ENCODE results near the gene PPM1G.
"Not testable (repeated sequence)": the region's sequence is repeated elsewhere in the genome, so short reads cannot be mapped to it uniquely, and the experiment has no call there.

PPM1G gene

DNA sequence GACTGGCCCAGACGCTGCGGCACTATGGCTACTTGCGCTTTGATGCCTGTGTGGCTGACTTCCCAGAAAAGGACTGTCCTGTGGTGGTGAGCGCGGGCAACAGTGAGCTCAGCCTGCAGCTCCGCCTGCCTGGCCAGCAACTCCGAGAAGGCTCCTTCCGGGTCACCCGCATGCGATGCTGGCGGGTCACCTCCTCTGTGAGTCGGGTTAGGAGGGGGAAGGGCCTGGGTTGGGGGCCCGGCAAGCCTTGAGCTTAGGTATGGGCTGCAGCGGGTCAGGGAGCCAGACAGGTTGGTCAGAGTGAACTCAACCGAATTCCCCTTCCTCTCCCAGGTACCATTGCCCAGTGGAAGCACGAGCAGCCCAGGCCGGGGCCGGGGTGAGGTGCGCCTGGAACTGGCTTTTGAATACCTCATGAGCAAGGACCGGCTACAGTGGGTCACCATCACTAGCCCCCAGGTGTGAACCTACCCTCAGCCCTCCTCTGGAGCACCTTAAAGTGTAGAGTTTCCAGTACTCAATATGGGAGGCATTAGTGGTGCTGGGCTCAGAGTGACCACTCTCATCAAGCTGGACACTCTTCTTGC lies 33.8 kb downstream of the PPM1G start:
- no peak for DNase-seq (ENCODE audit: low read depth)

GRCh38 chr2:27373567-27373966 lies 35.8 kb downstream of the PPM1G start:
- DNase-seq (ENCODE audit: low read depth) = no peak

GRCh38 chr2:27372937-27373336 lies 36.5 kb downstream of the PPM1G start:
- no peak for DNase-seq (ENCODE audit: low read depth)

DNA sequence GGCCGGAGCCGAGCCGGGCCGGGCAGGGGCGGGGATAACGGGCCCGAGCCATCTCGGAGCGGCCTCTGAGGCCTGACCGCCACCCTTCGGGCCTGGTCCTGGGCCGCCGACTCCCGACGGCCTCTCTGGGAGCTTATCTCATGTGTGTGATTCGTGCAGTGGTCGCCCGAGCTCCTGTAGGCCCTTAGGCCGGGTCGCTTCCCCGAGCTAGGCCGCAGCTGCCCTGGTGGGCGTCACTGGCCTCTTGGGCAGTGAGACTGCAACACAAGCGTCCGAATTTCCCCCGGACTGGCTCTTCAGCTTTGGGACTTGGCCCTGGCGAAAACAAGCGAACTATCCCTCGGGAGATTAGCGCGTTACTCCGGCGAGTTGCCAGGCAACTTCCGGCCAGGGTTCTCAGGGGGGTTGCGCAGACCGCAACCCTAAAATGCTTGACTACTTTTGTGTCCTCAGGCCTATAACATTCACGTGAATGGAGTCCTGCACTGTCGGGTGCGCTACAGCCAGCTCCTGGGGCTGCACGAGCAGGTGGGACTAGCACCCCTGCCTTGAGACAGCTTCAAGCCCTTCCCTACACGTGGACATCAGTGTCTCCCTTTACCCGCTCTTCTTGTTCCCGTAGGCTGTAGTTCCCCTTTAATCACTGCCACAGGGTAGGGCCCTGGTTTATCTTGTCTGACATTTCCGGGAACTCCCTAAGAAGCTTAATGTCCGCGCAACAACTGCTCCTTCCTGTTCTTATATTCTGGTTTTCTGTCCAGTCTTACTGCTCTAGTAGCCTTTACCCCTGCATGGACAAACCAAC lies 38.4 kb downstream of the PPM1G start:
- DNase-seq (ENCODE audit: low read depth) = peak; percentile 57

GRCh38 chr2:27370026-27370815 lies 39.2 kb downstream of the PPM1G start, which contains the start of the genes EIF2B4 and SNX17:
EIF2B4 (minus strand) TSS chr2:27370338; CDS start chr2:27370314, 24 bp downstream.
SNX17 (plus strand) TSS chr2:27370616; CDS start chr2:27370744, 128 bp downstream.
- DNase-seq (ENCODE audit: low read depth) = peak; percentile 99

DNA sequence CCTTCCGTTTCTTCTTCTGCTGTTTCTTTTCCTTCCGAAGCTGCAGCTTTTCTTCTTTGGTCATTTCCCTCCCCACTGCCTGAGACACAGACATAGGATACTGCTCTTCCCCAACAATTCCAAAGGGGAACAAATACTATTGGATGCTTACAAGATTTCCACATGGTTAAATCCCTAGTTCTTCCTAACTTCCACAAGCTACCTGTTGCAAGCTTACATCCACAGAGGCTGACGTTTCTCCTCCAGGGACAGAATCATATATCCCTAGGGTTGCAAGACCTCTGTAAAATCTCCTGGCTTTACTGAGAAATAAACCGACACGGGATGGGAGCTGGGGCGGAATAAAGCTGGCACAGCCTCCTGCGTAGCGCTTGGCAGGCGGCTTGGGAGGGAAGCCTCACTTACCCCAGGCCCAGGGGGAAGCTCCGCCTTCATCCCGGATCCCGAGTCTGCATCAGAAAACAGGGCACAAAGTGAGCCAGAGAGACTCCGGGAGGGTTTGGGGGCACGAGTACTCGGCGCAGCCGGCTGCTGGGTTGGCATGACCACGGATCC lies 39.8 kb downstream of the PPM1G start:
- peak; percentile 71 for DNase-seq (ENCODE audit: low read depth)

DNA sequence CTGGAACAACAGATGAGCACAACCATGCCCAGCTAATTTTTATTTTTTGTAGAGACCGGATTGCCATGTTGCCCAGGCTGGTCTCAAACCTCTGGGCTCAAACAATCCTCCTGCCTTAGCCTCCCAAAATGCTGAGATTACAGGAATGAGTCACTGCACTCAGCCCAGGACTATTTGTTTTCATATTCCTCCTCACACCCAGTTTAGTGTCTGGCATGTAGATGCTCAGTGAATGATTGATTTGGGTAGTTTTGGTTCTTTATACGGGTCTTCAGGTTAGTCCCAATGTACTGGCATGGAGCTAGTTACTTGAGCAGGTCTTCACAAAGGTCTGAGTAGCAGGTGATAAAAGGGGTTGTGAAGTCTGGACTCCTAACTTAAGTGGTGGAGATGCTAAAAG lies 45.5 kb downstream of the PPM1G start:
- DNase-seq (ENCODE audit: low read depth) = no peak

DNA sequence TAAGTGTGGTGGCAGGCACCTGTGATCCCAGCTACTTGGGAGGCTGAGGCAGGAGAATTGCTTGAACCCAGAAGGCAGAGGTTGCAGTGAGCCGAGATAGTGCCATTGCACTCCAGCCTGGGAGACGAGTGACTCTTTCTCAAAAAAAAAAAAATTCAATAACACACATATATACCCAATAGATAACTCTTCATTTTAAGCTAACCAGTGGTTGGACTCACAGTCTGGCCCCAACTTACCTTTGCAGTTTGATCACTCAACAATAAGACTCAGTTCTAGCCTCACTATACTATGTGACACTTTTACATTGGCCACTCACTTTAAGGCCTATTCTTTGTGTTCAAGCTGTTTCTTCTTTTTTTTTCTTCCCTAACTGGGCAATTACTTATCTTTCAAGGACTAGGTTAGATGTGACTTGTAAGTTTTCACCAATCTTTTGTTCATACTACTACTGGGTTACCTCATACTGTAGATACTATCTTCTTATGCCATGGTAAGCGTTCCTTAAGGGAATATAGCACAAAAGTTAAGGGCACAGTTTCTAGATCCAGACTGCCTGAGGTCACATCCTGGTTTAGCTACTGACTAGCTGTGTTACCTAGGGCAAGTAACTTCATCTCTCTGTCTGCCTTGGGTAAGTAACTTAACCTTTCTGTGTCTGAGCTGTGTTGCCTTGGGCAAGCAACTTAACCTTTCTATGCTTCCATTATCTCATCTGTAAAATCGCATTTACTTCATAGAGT lies 46.5 kb downstream of the PPM1G start:
- no peak for DNase-seq (ENCODE audit: low read depth)

- DNase-seq (ENCODE audit: low read depth) = peak; percentile 97
These were observed 52.8 kb downstream of the PPM1G start, which contains the start of gene GTF3C2 for GRCh38 chr2:27356382-27357181. GTF3C2 (minus strand) TSS chr2:27356764; CDS start chr2:27343554, 13,210 bp downstream.

DNA sequence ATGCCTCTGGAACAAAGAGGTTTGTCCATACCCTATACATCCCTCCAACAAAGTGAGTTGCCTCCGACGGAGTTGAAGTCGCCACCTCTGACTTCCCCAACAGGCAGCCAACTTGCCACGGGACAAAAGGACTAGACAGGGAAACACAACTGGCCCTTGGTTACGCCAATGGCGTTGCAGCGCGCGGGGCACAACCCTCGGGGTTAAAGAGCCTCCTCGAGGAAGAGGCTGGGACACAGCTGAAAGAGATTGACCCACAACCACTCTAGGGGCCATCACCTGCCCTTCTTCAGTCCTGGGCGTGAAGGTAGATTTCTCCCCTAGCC lies 53.4 kb downstream of the PPM1G start:
- peak; percentile 74 for DNase-seq (ENCODE audit: low read depth)

GRCh38 chr2:27354597-27354927 lies 54.8 kb downstream of the PPM1G start:
- DNase-seq (ENCODE audit: low read depth) = no peak

DNA sequence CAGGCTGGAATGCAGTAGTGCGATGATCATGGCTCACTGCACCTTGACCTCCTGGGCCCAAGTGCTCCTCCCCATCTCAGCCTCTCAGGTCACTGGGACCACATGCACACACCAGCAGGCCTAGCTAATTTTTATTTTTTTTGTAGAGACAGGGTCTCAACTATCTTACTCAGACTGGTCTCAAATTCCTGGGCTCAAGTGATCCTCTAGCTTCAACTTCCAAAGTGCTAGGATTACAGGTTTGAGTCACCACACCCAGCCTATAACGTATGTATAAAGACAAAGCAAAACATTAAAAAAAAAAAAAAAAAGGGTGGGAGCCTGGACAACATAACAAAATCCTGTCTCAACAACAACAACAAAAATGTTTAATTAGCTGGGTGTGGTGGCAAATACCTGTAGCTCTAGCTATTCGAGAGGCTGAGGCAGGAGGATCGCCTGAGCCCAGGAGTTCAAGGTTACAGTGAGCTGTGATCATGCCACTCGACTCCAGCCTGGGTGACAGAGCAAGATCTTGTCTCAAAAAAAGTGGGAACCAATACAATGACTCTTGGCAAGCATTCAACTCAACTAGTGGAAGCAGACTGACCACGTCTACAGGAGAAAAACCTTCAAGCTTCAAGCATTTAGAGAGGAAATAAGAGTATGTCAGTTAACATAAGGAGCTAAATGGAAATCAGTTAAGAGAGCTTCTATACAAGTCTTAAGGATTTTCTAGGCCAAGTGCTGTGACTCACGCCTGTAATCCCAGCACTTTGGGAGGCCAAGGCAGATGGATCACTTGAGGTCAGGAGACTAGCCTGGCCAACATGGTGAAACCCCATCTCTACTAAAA lies 55.4 kb downstream of the PPM1G start:
- DNase-seq (ENCODE audit: low read depth) = peak; percentile 24

- not testable (repeated sequence) for DNase-seq (ENCODE audit: low read depth)
These were observed 56.0 kb downstream of the PPM1G start for GRCh38 chr2:27353386-27353761.

GRCh38 chr2:27351802-27352598 lies 57.4 kb downstream of the PPM1G start:
- no peak for DNase-seq (ENCODE audit: low read depth)

- no peak for DNase-seq (ENCODE audit: low read depth)
These were observed 59.2 kb downstream of the PPM1G start for GRCh38 chr2:27350106-27350693.

DNA sequence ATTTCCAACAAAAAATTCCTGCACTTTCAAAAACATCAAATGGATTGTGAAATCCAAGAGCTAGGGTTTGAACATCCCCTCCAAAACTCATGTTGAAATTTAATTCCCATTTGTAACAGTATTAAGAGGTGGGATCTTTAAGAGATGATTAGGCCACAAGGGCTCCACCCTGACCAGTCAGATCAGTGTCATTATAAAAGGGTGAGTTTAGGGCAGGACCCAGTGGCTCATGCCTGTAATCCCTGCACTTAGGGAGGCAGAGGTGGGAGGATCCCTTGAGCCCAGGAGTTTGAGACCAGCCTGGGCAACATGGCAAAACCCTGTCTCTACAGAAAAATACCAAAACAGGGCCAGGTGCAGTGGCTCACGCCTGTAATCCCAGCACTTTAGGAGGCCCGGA lies 61.8 kb downstream of the PPM1G start:
- no peak for DNase-seq (ENCODE audit: low read depth)

- DNase-seq (ENCODE audit: low read depth) = no peak
These were observed 73.2 kb downstream of the PPM1G start for GRCh38 chr2:27336173-27336572.

DNA sequence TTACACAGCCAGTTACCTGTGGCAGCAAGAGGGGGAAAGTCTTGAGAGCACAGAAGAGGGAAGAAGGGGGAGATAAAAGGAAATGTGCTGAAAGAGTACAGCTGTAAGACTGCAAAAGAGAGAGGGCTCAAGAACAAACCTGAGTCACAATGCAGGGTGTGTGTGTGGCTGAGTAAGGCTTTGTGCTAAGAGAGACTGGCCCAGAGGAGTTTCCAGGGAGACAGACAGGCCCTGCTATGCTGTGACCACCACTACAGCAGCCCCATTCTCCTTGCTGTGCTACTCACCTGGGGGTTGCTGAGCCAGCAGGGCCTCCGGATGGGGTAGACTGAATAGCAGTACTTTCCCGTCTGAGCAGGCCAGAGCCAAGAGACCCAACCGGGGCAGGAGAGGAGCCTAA lies 74.1 kb downstream of the PPM1G start:
- no peak for DNase-seq (ENCODE audit: low read depth)
